Stimulated activated CD8-positive, alpha-beta memory T cell treated with anti-CD3 and anti-CD28 coated beads, Interleukin-4, amount 100 ng/mL, for 24 hours (primary cell): ENCODE results near the gene RTKN.
"Not testable (repeated sequence)": the region's sequence is repeated elsewhere in the genome, so short reads cannot be mapped to it uniquely, and the experiment has no call there.

ENCODE experiments used
- DNase-seq: peaks from one replicate; pipeline ENCODE4 v3.0.0-alpha.2; 2020; ENCODE audit warnings: low read depth

Gene RTKN, protein sequence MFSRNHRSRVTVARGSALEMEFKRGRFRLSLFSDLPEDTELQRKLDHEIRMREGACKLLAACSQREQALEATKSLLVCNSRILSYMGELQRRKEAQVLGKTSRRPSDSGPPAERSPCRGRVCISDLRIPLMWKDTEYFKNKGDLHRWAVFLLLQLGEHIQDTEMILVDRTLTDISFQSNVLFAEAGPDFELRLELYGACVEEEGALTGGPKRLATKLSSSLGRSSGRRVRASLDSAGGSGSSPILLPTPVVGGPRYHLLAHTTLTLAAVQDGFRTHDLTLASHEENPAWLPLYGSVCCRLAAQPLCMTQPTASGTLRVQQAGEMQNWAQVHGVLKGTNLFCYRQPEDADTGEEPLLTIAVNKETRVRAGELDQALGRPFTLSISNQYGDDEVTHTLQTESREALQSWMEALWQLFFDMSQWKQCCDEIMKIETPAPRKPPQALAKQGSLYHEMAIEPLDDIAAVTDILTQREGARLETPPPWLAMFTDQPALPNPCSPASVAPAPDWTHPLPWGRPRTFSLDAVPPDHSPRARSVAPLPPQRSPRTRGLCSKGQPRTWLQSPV

DNA sequence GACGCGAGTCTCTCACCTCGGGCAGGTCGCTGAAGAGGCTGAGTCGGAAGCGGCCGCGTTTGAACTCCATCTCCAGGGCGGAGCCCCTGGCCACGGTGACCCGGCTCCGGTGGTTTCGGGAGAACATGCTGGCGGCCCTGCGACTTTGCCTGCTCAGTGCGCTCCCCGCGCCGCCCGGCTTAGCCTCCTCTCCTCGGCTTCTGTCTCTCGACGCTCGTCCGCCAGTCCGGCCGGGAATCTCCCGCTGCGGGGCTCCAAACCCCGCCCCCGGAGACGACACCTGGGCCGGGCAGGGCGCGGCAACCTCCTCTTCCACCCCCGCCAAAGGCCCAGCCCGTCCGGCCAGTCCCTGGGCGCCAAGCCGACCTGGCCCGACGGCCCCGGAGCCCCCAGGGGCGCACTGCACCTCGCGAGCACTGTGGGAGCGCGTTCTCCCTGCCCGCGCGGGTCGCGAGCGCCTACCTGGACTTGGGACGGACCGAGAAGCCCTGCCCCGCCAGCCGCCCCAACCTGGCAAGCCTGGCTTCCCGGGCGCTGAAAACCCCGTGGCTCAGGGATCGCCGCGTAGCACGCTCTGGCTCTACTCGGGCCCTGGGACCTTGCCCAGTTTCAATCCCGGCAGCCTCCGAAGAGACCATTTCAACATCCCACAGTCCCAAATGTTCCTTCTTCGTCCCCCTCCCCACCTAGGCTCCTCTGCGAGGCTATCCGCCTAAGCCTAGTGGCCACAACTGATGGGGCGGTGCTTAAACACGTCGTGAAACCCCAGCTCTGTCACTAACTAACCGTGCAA, at the start of gene RTKN:
Gene RTKN, minus strand, starts transcription at position 248 of the 793 bp plus-strand sequence. Its CDS starts 121 bp downstream, at position 127.
- no peak for DNase-seq

DNA sequence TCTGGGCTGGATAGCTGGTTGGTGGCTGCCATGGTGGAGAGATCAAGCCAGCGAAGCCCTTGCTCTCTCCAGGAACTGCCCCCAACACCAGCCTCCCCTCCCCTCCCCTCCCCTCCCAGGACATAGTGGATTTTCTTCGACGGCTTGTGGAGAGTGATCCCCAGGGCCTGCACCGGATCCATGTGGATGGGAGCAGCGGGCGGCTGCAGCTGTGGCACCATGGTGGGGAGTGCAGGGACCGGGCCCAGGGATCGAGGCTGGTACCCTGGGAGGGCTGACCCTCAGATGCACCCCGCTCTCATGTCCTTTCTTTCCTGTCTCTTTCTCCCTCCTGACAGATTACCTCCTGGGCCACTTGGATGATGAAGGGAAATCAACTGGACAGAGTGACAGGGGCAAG, 48.2 kb upstream of the RTKN start:
- DNase-seq = no peak

DNA sequence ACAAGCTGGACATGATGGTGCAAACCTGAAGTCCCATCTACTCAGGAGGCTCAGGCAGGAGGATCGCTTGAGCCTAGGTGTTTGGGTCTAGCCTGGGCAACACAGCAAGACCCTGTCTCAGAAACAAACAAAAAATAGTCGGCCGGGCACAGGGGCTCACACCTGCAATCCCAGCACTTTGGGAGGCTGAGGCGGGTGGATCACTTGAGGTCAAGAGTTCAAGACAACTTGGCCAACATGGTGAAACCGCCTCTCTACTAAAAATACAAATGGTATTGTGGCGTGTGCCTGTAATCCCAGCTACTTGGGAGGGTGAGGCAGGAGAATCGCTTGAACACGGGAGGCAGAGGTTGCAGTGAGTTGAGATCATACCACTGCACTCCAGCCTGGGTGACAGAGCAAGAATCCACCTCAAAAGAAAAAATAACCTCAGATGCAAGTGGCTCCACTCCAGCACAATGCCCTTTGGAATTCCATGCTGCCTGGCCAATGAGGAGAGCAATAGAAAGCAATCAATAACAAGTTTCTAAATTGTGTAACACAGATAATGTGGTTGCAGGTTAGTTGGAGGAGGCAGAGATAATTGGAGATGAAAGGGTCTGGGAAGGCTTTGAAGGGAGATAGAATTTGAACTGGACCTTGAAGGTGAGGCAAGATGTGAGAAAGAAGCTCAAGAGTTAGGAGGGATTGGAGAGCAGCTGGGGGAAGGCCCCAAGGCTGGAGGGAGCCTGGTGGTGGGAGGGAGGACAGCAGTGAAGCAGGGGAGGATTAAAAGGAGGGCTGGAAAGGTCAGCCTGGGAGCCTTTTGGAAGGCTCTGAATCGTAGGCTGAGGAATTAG, 47.1 kb upstream of the RTKN start:
- DNase-seq = no peak

DNA sequence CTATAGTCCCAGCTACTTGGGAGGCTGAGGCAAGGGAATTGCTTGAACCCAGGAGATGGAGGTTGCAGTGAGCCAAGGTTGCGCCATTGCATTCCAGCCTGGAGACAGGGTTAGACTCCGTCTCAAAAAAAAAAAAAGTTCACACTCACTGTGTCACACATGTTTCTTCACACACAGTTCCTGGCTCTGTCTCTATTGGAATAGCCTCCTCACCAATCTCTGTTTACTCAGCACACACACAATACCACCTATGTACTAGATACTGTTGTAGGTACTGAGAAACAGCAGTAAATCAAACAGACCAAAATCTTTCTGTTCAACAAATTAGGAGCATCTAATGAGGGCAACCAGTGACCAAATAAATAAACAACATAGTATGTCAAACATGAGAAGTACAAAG, 44.4 kb upstream of the RTKN start:
- no peak for DNase-seq

DNA sequence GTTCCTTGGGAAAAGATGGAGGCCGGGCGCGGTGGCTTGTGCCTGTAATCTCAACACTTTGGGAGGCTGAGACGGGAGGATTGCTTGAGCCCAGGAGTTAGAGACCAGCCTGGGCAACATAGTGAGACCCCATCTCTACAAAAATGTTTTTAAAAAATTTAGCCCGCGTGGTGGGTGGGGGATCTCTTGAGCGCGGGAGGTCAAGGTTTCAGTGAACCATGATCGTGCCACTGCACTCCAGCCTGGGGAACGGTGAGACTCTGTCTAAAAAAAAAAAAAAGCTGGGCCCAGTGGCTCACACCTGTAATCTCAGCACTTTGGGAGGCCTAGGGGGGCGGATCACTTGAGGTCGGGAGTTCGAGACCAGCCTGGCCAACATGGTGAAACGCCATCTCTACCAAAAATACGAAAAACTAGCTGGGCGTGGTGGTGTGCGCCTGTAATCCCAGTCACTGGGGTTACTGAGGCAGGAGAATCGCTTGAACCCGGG, 42.0 kb upstream of the RTKN start:
- not testable (repeated sequence) for DNase-seq

DNA sequence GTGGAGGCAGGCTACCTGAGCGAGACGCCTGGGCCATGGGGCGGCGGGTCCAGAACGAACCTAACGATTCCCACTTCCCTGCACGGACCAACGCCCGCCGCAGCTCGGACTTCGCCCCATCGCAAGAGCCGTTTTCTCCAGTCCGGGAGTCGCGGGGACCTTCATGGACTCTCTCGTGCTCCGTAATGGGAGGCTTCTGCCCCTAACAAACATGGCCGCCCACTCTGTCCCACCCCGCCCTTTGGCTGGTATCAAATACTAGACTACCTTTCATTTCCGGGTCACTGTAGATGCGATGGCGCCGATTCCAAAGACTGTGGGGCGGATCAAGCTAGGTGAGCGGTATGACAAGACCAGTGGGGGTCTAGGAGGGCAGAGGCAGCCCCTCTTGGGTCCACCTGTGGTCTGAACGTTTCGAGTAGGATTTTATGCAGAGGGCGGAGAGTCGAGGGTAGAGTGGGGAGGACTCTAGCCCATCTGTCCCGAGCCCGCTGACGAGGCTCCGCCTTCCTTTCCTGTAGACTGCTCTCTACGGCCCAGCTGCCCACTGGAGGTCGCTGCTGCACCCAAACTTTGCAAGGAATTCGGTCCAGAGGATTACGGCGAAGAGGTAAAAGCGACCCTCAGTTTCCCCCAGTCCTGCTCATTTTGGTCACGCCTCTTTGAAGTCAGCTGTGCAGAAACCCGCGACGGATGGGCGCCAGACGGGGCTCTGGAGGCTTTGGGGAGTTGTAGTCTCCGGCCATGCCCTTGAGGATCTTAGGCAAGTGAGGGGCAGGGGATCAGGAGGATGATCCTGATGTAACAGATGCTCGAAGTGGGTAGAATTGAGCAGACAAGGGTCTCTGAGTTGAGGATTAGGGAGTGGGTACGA, 41.3 kb upstream of the RTKN start, which contains the start of the genes CCDC142 and TTC31:
Gene CCDC142, minus strand, starts transcription at position 198 of the 874 bp plus-strand sequence. Its CDS starts 161 bp downstream, at position 37.
Gene TTC31, plus strand, starts transcription at position 281 of the 874 bp plus-strand sequence. Its CDS starts 15 bp downstream, at position 296.
- DNase-seq = peak; percentile 85

DNA sequence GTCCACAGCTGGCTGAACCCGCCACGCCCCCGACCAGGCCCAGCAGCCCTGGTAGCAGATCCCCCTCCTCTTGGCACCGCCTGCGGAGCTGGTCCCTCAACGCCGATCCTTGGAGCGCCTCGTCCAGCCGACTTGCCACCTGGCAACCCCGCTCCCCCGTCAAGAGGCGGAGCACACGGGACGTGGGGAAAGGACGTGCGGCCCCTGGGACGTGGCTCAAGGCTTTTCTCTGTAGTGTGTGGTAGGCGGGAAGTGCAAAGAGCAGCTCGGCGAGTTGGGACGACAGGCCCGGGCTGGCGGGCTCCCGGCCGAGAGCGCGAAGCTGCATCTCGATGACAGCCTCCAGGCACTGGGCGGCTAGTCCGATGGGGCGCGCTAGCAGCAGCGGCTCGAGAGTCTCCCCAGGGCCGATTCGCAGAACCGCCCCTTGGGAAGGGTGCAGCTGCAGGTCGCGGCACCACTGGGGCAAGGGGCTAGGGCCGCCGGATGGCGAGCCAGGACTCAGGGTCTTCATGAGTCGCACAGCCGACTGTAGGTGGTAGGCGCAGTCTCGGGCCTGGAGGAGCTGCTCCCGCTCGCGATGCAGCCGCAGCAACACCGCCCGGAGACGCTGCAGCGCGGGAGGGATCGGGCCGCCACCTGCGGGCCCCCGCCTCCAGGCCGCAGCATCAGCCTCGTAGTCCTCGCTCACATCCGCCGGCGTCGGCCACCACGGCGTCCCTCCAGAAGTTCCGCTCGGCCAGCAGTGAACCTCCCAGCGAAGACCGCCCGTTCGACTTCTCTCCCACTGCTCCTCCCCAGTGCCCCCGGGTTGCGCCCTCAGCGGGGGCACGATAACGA, 40.4 kb upstream of the RTKN start:
- DNase-seq = peak; percentile 37

DNA sequence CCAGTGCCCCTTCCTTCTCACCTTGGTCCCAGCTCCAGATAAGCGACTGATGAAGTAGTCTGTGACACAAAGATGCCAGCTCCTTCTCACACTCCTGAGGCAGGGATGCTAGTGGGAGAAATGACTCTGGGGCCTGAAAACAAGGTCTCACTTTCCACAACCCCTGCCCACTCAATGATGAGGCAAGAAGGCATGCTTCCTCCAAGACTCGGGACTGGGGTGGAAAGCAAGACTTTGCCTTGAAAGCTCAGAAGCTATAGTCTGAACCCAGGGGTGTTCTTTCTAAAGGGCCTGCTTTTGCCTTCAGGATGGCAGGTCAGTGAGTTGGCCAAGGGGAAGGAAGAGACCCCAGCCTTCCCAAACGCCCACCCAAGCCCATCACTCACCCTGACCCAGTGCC, 39.7 kb upstream of the RTKN start:
- no peak for DNase-seq

DNA sequence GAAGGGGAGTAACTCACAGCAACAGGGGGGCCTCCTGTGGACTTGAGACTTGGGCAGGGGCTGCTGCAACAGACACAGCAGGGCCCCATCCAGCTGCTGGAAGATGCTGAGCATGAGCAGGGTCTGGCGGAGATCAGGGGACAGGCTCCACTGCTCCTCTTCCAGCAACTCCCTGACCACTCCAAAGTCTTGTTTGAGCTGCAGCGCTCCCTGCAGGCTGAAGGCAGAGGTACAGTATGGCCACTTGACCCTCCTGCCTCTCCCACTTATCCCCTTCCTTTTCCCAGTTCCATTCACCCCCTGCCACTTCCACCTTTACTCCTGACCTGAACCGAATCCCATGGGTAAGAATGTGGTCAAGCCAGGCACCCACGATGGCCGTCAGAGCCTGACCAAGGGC, 33.2 kb upstream of the RTKN start:
- DNase-seq = no peak

DNA sequence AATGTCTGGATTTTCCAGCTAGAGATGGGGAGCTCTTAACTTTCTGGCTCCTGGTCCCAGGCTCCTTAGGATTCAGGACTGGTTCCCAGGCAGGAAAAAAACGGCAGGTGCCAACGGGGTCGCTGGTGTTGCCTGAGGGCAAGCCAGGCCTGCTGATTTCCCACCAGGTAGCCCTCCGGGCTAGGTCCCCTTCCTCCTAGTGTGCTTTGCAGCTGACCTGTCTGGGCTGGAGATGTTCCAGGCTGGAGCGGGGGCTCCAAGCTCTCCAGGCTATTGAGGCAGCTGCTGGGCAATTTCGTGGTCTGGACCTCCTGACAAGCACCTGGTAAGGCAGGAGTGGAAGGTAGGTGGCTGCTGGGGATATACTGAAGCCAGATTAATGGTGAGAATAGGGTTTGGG, 32.7 kb upstream of the RTKN start:
- DNase-seq = no peak

DNA sequence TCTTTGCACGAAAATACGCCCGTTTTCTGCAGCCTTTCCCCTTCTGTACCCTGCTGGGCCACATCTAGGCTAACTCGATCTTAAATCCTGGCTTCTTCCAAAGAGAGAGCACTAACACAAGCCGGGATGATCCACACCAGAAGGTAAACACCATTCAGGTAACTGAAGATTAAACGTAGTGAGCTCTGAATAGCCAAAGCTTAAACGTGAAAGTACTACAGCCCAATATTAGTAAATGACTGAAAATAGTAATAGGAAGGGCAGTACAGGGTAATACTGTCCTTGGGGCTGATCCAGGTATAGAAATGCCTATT, 31.2 kb upstream of the RTKN start:
- DNase-seq = no peak

DNA sequence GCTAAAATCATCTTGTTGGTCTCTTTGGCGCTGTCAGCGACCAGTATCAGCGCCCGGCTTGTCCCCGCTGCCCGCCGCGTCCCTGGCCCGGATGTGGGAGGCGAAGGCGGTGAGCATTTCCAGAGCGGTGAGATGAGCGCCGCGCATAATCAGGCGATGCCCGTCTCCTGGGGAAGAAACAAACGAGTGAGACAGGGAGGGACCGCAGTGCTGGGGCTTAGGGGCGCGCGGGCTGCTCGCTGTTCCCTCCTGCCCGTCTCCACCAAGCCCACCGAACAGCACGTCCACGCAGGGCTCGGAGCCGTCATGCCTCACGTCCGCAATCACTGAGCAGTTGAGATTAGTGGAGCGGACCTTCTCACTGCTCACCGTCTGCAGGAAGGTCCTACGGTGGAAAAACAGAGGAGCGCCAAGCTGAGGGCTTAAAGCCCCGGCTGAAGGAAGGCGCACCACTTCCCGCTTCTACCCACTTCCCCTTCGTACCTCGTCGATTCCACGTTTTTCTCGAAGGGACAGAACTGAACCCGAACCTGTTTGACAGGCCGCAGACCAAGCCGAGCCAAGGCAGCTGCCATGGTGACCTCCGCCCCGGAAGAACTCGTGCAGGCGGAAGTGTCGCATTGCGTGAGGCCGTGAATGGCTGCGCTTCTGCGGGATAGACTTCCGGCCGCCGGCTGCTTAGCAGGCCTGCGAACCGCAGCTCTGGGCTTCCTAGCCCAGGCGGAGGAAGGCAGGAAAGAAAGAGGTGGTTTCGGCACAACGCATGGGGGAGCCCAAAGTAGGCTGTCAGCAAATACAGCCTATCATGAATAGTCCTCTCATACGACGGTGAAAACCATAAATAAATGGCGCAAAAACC, 30.6 kb upstream of the RTKN start, which contains the start of gene MRPL53:
Gene MRPL53, minus strand, starts transcription at position 595 of the 859 bp plus-strand sequence. Its CDS starts 20 bp downstream, at position 575.
- DNase-seq = peak; percentile 92

DNA sequence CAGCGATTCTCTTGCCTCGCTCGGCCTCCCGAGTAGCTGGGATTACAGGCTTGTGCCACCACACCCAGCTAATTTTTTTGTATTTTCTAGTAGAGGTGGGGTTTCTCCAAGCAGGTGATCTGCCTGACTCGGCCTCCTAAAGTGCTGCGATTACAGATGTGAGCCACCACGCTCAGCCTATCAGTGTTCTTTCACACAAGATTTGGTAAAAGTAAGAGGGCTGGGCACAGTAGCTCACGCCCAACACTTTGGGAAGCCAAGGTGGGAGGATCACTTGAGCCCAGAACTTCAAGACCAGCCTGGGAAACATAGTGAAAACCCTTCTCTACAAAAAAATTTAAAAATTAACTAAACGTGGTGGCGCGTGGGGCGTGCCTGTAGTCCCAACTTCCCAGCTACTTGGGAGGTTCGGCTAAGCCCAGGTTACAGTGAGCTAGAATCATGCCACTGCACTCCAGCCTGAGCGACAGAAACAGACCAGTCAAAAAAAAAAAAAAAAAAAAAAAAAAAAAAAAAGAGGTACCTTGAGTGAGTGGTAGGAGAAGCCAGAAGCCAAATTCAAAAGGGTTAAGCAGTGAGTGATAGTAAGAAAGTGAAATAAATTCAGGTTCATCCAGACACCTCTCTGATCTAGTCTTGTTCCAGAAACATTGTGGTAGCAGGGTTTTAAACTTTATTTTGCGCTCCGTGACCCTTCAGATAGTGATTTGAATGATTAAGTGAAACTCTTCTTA, 29.8 kb upstream of the RTKN start:
- DNase-seq = no peak

DNA sequence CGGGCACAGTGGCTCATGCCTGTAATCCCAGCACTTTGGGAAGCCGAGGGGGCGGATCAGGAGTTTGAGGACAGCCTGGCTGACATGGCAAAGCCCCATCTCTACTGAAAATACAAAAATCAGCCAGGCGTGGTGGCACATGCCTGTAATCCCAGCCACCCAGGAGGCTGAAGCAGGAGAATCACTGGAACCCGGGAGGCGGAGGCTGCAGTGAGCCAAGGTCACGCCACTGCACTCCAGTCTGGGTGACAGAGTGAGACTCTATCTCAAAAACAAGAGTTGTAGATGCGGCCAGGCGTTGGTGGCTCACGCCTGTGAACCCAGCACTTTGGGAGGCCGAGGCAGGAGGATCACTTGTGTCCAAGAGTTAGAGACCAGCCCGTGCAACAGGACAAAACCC, 29.0 kb upstream of the RTKN start:
- DNase-seq = not testable (repeated sequence)

DNA sequence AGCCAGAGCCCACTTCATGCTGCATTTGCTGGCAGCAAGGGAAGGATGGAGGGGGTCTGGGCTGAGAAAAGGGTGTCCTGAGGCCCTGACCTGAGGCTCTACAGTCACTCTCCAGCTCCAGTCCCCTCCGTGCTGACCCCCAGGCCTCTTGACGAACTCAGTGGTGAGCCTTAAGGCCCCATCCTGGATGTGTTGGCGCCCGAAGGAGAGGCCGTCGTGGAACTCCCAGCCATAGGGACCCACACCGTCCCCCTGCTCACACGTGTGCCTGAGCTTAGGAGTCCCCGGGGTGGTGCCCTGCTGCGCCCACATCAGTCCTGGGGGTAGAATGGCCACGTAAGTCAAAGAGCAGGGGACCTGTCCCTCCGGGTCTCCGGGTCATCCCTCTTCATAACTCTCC, 22.7 kb upstream of the RTKN start:
- DNase-seq = no peak

DNA sequence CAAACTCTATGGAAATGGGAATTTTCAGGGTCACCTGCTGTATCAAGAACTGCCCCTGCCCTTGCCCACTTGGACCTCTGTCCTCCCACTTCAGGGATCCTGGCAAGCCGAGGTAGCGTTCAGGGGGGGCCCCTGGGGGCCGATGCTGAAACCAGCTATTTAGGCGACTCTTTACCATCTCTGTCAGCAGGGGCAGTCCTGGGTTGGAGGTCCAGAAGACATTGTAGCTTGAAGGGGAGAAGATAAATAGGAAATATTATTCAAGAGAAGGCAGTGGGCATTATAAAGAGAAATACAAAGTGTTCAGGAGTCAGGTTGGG, 21.0 kb upstream of the RTKN start:
- no peak for DNase-seq

DNA sequence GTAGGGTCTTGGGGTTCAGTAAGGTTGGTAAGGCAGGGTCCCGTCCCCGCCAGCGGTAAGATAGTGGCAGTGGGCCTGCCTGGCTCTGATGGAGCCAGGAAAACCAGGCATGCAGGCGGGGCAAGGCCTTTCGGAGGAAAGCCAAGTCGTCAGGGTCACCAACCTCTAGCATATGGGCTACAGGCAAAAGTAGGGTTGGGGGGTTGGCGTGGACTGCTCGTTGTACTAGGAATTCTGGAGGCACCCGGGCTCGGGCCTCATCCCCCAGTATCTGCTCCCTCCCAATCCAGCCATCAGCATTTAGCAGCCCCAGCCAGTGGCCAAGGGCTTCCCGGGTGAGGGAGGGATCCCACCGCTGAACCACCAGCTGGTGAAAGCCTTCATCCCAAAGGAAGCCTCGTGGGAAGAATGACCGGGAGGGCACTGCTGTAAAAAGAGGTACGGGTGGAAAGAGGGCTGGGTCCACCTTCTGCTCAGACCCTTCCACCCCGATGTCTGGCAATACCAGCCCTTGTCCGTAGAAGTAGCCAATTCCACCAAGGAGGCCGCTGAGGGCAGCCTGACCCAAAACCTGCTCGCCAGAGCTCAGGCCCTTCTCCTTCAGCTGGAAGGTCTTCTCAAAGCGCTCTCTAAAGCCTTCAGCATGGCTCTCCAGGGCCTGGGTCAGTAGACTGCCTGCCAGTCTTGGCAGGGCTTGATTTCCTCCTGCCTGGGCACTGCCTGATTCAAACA, 20.5 kb upstream of the RTKN start:
- no peak for DNase-seq
